Measurements from ENCODE around the gene ITFG1. TPM values are rescaled to one million over a fixed set of nuclear protein-coding genes. Genes with fewer than 3 reads are reported as not detected.
A peak's percentile ranks its signal among the peaks of the same experiment; 100 is the strongest.
"Not testable (repeated sequence)": the region's sequence is repeated elsewhere in the genome, so short reads cannot be mapped to it uniquely, and the experiment has no call there.

ITFG1 gene
- total and polyA plus RNA-seq, 9 of the 15 experiments (the other 6 are each of a cell fraction or from before 2014, with no cell fraction given), result 17.1 to 83.5 (median 35.8) TPM

GRCh38 chr16:47468070-47468689 is 7.3 kb upstream of the ITFG1 start (continued):
- TF ChIP-seq RNF2 (IDR thresholded peaks at IDR 0.05) (peak; percentile 82; the same call in 1 of the 2 replicates), MAFK (IDR thresholded peaks at IDR 0.05; ENCODE audit: low read length) (peak; percentile 87), DACH1 (IDR thresholded peaks at IDR 0.05; ENCODE audit: partially characterized antibody) (peak; percentile 89), BCOR (IDR thresholded peaks at IDR 0.05) (peak; percentile 79), SMARCC2 (IDR thresholded peaks at IDR 0.05; ENCODE audit: low read depth) (peak; percentile 91), TAF9B (IDR thresholded peaks at IDR 0.05; ENCODE audit: partially characterized antibody) (peak; percentile 88), ZBTB40 (IDR thresholded peaks at IDR 0.05) (0 out of 2 replicates have a peak, but pooled peaks have one; percentile 12), ZNF316 (IDR thresholded peaks at IDR 0.05) (peak; percentile 99), ADNP (tag; IDR thresholded peaks at IDR 0.05) (peak; percentile 88), ETV1 (tag; conservative IDR thresholded peaks at IDR 0.05; ENCODE audit: low read depth) (peak; percentile 65), SRF (CRISPR knock-in tag; IDR thresholded peaks at IDR 0.05) (peak in 1 of 2 experiments; percentile 74; a peak in 1 of 4 replicates), NCOA1 (IDR thresholded peaks at IDR 0.05; ENCODE audit: low read depth) (peak; percentile 76; the same call in 1 of the 2 replicates), TBL1XR1 (IDR thresholded peaks at IDR 0.05; ENCODE audit: low read length in 2 of 2) (peak in 1 of 2 experiments; percentile 96; a peak in 2 of 4 replicates)
- TF ChIP-seq, protein P1, sequence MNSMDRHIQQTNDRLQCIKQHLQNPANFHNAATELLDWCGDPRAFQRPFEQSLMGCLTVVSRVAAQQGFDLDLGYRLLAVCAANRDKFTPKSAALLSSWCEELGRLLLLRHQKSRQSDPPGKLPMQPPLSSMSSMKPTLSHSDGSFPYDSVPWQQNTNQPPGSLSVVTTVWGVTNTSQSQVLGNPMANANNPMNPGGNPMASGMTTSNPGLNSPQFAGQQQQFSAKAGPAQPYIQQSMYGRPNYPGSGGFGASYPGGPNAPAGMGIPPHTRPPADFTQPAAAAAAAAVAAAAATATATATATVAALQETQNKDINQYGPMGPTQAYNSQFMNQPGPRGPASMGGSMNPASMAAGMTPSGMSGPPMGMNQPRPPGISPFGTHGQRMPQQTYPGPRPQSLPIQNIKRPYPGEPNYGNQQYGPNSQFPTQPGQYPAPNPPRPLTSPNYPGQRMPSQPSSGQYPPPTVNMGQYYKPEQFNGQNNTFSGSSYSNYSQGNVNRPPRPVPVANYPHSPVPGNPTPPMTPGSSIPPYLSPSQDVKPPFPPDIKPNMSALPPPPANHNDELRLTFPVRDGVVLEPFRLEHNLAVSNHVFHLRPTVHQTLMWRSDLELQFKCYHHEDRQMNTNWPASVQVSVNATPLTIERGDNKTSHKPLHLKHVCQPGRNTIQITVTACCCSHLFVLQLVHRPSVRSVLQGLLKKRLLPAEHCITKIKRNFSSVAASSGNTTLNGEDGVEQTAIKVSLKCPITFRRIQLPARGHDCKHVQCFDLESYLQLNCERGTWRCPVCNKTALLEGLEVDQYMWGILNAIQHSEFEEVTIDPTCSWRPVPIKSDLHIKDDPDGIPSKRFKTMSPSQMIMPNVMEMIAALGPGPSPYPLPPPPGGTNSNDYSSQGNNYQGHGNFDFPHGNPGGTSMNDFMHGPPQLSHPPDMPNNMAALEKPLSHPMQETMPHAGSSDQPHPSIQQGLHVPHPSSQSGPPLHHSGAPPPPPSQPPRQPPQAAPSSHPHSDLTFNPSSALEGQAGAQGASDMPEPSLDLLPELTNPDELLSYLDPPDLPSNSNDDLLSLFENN (IDR thresholded peaks at IDR 0.05; ENCODE audit: low read depth in 2 of 2, low read length in 2 of 2), result peak in 1 of 2 experiments; percentile 83; a peak in 2 of 4 replicates
- not testable (repeated sequence) for TF ChIP-seq ZBTB40 (CRISPR knock-in tag; IDR thresholded peaks at IDR 0.05)
